Measurements from ENCODE around the gene TSPAN3. TPM values are rescaled to one million over a fixed set of nuclear protein-coding genes. Genes with fewer than 3 reads are reported as not detected.

The TSPAN3 gene
- total RNA-seq, 1 experiment from 2014 or later: 140 TPM

- intact Hi-C loops (cut with micrococcal nuclease): no loop called here
- no peak overlapping the region for H3K4me3 ChIP-seq (ENCODE audit: low read length)
- TF ChIP-seq CTCF (conservative IDR thresholded peaks at IDR 0.05; ENCODE audit: low read depth, low read length): no peak
- no peak for TF ChIP-seq EZH2 (IDR thresholded peaks at IDR 0.05; ENCODE audit: low read length, unreplicated experiment)
- TF ChIP-seq EZH2phosphoT487 (IDR thresholded peaks at IDR 0.05; ENCODE audit: borderline replicate concordance, low read length): no peak
- no peaks in the 10 kb centered on the region for H3K9me2 ChIP-seq (replicated peaks; ENCODE audit: low read length)
- no TSS peak for BruUV-seq (replicated peaks)
- POLR2A ChIA-PET (ENCODE audit: unreplicated experiment): no interaction called here
- no peak overlapping the region for H3K27ac ChIP-seq (ENCODE audit: low read length)
- no peaks in the 10 kb centered on the region for H3K79me2 ChIP-seq (ENCODE audit: low read length)
- no peaks in the 10 kb centered on the region for H3K27me3 ChIP-seq (ENCODE audit: low read length)
- no peaks in the 10 kb centered on the region for H3K4me1 ChIP-seq (ENCODE audit: insufficient read depth, low read length)
- CTCF ChIA-PET: no interaction called here
- no peak for ATAC-seq
- H3K4me2 ChIP-seq (ENCODE audit: low read length): no peak overlapping the region
- no peak for DNase-seq
- H3F3A ChIP-seq (ENCODE audit: low read length, unreplicated experiment): no peaks in the 10 kb centered on the region
- no peaks in the 10 kb centered on the region for H4K20me1 ChIP-seq (ENCODE audit: low read length)
- H3K36me3 ChIP-seq (ENCODE audit: low read depth, low read length): no peaks in the 10 kb centered on the region
- no peak overlapping the region for H3K9ac ChIP-seq (ENCODE audit: low read length)
- H3K9me3 ChIP-seq (ENCODE audit: low read length): no peaks in the 10 kb centered on the region
- no peak overlapping the region for H2AFZ ChIP-seq (ENCODE audit: low read length)
Measured at GRCh38 chr15:77028451-77029165, 42.3 kb downstream of the TSPAN3 start.

GRCh38 chr15:77027697-77028450 is 43.0 kb downstream of the TSPAN3 start:
- no peaks in the 10 kb centered on the region for H3K27me3 ChIP-seq (ENCODE audit: low read length)
- no peaks in the 10 kb centered on the region for H3K36me3 ChIP-seq (ENCODE audit: low read depth, low read length)
- TF ChIP-seq EZH2 (IDR thresholded peaks at IDR 0.05; ENCODE audit: low read length, unreplicated experiment) (no peak), EZH2phosphoT487 (IDR thresholded peaks at IDR 0.05; ENCODE audit: borderline replicate concordance, low read length) (no peak), CTCF (conservative IDR thresholded peaks at IDR 0.05; ENCODE audit: low read depth, low read length) (no peak)
- H2AFZ ChIP-seq (ENCODE audit: low read length): no peak overlapping the region
- H4K20me1 ChIP-seq (ENCODE audit: low read length): no peaks in the 10 kb centered on the region
- H3K4me3 ChIP-seq (ENCODE audit: low read length): no peak overlapping the region
- ATAC-seq: no peak
- H3K4me2 ChIP-seq (ENCODE audit: low read length): no peak overlapping the region
- no peaks in the 10 kb centered on the region for H3K9me2 ChIP-seq (replicated peaks; ENCODE audit: low read length)
- no peaks in the 10 kb centered on the region for H3F3A ChIP-seq (ENCODE audit: low read length, unreplicated experiment)
- no peak overlapping the region for H3K27ac ChIP-seq (ENCODE audit: low read length)
- no peaks in the 10 kb centered on the region for H3K79me2 ChIP-seq (ENCODE audit: low read length)
- ChIA-PET CTCF (no interaction called here), POLR2A (ENCODE audit: unreplicated experiment) (no interaction called here)
- DNase-seq: no peak
- intact Hi-C loops (cut with micrococcal nuclease): no loop called here
- H3K9ac ChIP-seq (ENCODE audit: low read length): no peak overlapping the region
- no peaks in the 10 kb centered on the region for H3K9me3 ChIP-seq (ENCODE audit: low read length)
- no peaks in the 10 kb centered on the region for H3K4me1 ChIP-seq (ENCODE audit: insufficient read depth, low read length)
- BruUV-seq (replicated peaks): no TSS peak

Data from PC-3 (cell line).